Measurements from ENCODE around the gene SFRP5. TPM values are rescaled to one million over a fixed set of nuclear protein-coding genes. Genes with fewer than 3 reads are reported as not detected.
A peak's percentile ranks its signal among the peaks of the same experiment; 100 is the strongest.

SFRP5 gene
- 1 to 10 TPM in 8 of 12 donors, under 1 TPM in 2, not detected in 2; 0.95 to 2.3 (median 1.3) TPM for polyA plus RNA-seq (ENCODE audit: insufficient read length in 12 of 12)
- long read RNA-seq, donor 1: 0 reads
- long read RNA-seq, donor 2, partial matches to known transcripts: 0 of 1 reads
- long read RNA-seq, donor 2, other reads (novel, unspliced or antisense): 0 of 1 reads
- long read RNA-seq, donor 3: 0 reads
- long read RNA-seq, donor 4: 0 reads
- long read RNA-seq, donor 5: 0 reads
- long read RNA-seq, donor 6, partial matches to known transcripts: 0 of 2 reads
- long read RNA-seq, donor 6, other reads (novel, unspliced or antisense): 0 of 2 reads
- long read RNA-seq, donor 7, partial matches to known transcripts: 0 of 1 reads
- long read RNA-seq, donor 7, other reads (novel, unspliced or antisense): 0 of 1 reads
- long read RNA-seq, donor 8: 0 reads
- long read RNA-seq, donor 9: 0 reads
- long read RNA-seq, donor 10: 0 reads
- long read RNA-seq, donor 11: 0 reads

- no peak for DNase-seq
Observed at GRCh38 chr10:97771913-97772823, at the start of gene SFRP5. SFRP5 (minus strand) TSS chr10:97771999; CDS start chr10:97771833, 166 bp downstream.

DNA sequence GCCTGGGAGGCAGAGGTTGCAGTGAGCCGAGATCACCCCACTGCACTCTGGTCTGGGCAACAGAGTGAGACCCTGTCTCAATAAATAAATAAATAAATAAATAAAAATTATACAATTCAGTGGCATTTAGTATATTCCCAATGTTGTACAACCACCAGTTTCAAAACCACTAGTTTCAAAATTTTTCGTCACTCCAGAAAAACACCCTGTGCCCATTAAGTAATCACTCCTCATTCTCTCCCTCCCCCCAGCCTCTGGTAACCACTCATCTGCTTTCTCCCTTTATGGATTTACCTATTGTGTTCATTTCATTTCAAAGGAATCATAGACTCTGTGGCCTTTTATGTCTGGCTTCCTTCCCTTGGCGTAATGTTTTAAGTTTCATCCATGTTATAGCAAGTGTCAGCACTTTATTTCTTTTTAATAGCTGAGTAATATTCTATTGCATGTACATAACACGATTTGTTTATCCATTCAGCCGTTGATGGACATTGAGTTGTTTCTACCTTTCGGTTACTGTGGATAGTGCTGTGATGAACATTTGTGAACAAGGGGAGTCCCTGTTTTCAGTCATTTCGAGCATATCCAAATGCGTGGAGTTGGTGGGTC is 48.4 kb upstream of the SFRP5 start:
- no peak for DNase-seq

GRCh38 chr10:97818572-97818971 is 46.8 kb upstream of the SFRP5 start:
- DNase-seq: no peak

DNA sequence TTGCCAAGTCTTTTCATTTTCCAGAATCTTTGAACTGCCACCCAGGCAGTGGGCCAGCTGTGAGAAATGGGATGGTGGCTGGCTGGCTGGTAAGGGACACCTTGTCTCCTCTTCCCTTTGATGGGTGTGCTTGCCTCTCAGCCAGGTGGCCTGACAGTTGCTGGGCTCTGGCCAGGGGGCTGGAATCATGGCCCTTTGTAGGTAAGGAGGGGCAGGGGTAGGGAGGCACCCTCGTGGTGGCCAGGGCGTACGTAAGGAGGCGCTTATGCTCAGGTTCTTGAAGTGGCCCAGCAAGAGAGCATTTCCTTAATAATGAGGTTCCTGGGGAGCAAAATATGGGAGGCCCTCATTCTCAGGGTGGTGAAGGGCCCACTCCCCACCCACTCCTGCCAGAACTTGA is 44.8 kb upstream of the SFRP5 start:
- no peak for DNase-seq

GRCh38 chr10:97814996-97815395 is 43.2 kb upstream of the SFRP5 start:
- DNase-seq: no peak

GRCh38 chr10:97813311-97813710 is 41.5 kb upstream of the SFRP5 start:
- no peak for DNase-seq

- no peak for DNase-seq
Observed at GRCh38 chr10:97812696-97813095, 40.9 kb upstream of the SFRP5 start.

GRCh38 chr10:97811958-97812357 is 40.2 kb upstream of the SFRP5 start:
- no peak for DNase-seq

GRCh38 chr10:97810446-97810845 is 38.6 kb upstream of the SFRP5 start:
- DNase-seq: no peak

DNA sequence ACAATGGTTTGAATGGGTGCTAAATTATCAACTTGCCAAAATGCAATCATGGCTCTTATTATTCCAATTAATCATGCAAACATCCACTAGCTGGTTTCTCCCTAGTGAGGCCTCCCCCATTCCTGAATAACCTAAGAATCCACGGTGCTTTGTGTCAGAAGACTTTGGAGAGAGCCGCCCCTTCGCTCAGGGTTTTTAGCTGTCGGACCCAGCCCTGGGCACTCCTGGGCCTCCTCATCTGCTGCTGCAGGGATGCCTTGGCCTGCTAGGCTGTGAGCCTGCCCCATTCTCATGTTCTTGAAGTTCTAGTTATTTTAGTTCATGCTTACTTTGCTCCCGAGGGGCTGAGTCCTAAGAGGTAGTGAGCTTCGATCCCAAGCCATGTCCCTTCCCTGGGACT is 34.1 kb upstream of the SFRP5 start:
- DNase-seq: no peak

DNA sequence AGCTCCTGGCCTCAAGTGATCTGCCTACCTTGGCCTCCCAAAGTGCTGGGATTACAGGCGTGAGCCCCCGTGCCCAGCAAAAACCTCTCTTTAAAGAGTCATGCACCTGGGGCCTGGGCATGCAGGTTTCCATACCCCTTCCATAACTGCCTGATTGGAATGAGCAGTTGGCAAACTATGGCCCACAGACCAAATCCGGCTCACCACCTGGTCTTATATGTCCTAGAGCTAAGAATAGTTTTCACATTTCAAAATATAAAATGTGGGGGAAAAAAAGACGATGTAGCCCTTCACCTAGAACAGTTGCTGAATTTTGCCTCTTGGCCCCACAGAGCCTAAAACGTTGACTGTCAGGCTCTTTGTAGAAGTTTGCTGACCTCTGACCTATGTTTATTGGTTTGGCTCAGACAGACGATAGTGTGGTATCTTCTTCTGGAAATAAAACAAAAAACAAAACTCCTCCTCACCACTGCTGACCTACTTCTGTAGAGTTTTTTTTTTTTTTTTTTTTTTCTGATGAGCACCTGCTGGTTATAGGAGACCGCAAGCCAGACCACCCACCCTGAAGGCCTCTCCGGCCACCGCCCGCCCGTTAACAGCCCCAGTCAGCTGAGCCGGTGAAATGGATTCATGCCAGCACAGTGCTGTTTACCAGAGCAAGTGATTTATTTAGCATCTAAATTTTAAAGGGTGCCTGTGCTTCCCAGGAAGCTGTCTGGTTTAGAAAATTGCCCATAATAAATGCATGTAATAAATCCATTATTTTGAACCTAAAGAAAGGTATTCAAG is 33.5 kb upstream of the SFRP5 start:
- no peak for DNase-seq

- no peak for DNase-seq
Observed at GRCh38 chr10:97801422-97801821, 29.6 kb upstream of the SFRP5 start.

GRCh38 chr10:97800474-97800873 is 28.7 kb upstream of the SFRP5 start:
- DNase-seq: no peak

DNA sequence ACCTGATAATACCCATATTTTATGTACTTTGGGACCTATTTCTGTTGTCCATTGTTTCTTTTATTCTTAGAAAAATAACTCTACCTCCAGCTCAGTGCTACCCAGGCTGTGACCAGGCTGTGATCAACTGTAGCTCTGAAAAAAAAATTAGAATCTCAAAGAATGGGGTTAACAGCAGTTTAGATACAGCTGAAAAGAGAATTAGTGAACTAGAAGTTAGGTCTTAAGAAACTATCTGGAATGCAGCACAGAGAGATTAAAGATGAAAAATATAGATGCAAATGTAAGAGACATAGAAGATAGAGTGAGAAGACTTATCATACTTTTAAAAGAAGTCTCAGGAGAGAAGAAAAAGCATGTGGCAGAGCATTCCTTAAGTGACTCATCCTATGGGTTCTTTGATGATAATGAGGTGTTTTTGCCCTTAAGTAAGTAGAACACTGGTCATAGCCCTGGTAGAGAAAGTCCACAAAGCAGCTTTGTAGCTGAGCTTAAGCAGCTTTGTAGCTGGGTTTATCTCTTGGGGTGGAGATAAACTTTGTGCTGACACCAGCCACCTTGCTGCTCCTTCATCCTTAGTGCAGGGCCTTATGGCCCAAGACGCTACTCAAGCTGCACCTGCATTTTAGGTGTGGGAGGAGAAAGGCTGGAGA is 27.3 kb upstream of the SFRP5 start:
- DNase-seq: no peak

DNA sequence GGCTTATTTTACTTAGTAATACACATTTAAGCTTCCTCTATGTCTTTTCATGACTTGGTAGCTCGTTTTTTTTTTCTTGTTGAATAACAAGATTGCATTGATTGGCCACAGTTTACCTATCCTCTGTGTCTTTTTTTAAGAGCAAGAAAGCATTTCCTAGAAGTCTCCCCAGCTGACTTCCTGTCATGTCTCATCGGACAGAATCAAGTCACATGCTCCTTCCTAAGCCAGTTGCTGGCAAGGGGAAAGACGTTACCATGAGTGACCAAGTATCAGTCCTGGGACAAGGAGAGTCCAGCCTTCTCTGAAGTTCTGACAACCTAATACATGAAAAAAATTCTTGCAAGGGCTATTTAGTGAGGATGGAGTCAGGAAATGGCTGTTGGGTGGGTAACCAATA is 24.9 kb upstream of the SFRP5 start:
- DNase-seq: no peak

GRCh38 chr10:97795886-97796285 is 24.1 kb upstream of the SFRP5 start:
- DNase-seq: no peak

DNA sequence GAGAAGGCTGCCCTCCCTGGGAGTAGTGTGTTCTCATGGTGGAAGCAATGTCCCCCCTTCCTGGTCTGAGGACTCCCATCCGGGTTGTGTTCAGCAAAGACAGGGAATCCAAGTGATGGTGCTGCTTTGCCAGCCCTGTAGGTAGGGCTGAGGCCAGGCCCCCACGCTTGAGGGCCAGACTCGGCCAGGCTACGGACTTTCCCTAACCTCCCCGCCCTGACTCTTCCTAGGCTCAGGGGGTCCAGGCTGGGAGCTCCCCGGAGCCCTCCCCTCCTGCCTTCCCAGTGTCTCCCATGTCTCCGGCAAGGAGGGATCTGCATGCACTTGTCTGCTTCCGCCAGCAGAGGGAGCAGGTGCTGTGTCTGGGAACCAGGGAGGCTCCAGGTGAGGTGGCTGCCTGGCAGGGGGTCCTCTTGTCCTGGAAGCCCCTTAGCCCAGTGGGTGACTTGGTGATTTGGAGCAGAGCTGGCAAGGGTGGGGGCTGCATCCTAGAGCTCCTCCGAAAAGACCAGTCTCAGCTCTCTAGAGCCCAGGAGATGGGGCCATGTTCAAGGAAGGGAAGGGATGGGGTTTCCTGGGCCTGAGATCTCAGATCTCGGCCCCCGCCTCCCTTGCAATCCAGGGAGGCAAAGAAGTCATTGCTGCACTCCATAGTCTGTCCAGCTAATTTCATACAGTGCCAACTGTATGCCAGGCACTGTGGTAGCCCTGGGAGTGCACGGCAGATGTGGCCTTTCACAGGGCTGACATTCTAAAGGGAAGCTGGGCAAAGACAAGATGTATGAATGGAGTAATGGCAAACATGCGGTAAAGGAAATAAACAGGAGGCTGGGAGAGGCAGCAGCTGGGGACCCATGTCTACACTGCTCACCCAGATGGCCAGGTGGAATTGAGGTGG is 20.3 kb upstream of the SFRP5 start:
- DNase-seq: peak; percentile 46

GRCh38 chr10:97789770-97790397 is 18.1 kb upstream of the SFRP5 start:
- DNase-seq: no peak
